ENCODE results near the gene YTHDC1.

The YTHDC1 gene

DNA sequence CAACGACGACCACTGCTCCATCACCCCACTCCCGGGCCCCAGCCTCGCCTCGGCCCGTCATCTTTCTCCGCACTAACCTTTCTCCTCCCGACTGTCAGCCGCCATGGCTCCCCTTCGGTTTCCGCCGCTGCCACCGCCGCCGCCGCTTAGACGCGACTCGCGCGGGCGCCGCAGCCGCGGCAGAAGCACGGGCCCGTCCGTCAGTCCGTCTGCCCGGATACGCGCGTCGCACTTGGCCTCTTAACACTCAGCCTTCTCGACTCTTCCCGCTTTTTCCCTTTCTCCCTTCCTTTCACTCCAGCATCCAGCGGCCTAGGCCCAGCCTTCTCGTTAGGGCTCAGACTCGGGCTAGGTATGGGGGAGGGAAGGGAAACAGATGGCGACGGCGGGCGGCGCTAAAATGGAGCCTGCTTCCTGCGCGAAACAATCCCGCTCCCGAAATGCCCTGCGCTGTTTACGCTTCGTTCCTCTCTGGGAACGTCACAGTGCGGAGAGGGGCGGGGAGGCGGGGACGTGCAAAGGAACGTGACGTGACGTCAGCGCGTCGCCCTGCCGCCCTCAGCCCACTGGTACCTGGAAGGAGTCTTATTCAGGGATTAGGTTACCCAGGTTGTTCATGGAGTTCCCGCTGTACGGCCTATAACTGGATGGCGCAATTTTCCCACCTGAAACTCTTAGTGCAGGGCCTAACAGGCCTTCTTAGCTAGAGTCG, at the start of gene YTHDC1:
Gene YTHDC1, minus strand, starts transcription at position 442 of the 712 bp plus-strand sequence. Its CDS starts 337 bp downstream, at position 105.
- peaks cover 12% of the 10 kb centered on the region; the same call in 1 of the 2 replicates for H4K20me1 ChIP-seq (ENCODE audit: insufficient read depth)
- H3K27ac ChIP-seq, result peak within 1 kb of the TSS; percentile 93
- peak within 1 kb of the TSS; percentile 92 for H3K4me3 ChIP-seq (IDR thresholded peaks at IDR 0.05; ENCODE audit: insufficient read depth, low read depth, low read length)
- TF ChIP-seq, protein P1, sequence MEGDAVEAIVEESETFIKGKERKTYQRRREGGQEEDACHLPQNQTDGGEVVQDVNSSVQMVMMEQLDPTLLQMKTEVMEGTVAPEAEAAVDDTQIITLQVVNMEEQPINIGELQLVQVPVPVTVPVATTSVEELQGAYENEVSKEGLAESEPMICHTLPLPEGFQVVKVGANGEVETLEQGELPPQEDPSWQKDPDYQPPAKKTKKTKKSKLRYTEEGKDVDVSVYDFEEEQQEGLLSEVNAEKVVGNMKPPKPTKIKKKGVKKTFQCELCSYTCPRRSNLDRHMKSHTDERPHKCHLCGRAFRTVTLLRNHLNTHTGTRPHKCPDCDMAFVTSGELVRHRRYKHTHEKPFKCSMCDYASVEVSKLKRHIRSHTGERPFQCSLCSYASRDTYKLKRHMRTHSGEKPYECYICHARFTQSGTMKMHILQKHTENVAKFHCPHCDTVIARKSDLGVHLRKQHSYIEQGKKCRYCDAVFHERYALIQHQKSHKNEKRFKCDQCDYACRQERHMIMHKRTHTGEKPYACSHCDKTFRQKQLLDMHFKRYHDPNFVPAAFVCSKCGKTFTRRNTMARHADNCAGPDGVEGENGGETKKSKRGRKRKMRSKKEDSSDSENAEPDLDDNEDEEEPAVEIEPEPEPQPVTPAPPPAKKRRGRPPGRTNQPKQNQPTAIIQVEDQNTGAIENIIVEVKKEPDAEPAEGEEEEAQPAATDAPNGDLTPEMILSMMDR (conservative IDR thresholded peaks at IDR 0.05; ENCODE audit: low read depth, low read length), result no peak
- no peaks in the 10 kb centered on the region for H3K27me3 ChIP-seq (ENCODE audit: insufficient read depth, low read depth)
- peaks cover 14% of the 10 kb centered on the region for H3K4me1 ChIP-seq (ENCODE audit: low read depth, poor library complexity, severe bottlenecking)
- H2AFZ ChIP-seq (ENCODE audit: low read depth), result peak within 1 kb of the TSS; percentile 53
- H3K36me3 ChIP-seq (ENCODE audit: insufficient read depth), result no peaks in the 10 kb centered on the region
- H3K9ac ChIP-seq, result peak within 1 kb of the TSS; percentile 97
- peaks cover 50% of the 10 kb centered on the region for H3K79me2 ChIP-seq (ENCODE audit: insufficient read depth, low read depth)
- H3K4me2 ChIP-seq, result peak within 1 kb of the TSS; percentile 76

DNA sequence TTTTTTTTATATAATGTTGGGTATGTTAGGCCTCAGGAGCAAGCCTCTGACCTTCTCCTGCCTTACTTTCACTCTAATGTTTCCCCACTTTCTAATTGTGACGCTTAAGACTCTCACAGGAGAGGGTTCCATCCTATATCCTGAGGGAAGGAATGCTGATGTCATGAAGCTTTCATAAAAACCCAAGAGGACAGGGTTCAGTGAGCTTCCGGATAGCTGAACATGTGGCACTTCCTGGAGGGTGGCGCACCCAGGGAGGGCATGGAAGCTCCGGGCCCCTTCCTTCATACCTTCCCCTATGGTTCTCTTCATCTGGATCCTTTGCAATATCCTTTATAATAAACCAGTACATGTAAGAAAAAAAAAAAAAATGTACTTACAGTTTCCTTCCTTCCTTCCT, 49.4 kb upstream of the YTHDC1 start:
- Histone ChIP-seq H3K27ac (no peak overlapping the region), H3K4me2 (no peak overlapping the region), H3K27me3 (ENCODE audit: insufficient read depth, low read depth) (no peaks in the 10 kb centered on the region), H2AFZ (ENCODE audit: low read depth) (no peak overlapping the region), H4K20me1 (ENCODE audit: insufficient read depth) (no peaks in the 10 kb centered on the region), H3K4me3 (IDR thresholded peaks at IDR 0.05; ENCODE audit: insufficient read depth, low read depth, low read length) (no peak overlapping the region), H3K79me2 (ENCODE audit: insufficient read depth, low read depth) (no peaks in the 10 kb centered on the region), H3K36me3 (ENCODE audit: insufficient read depth) (no peaks in the 10 kb centered on the region), H3K4me1 (ENCODE audit: low read depth, poor library complexity, severe bottlenecking) (no peaks in the 10 kb centered on the region), H3K9ac (no peak overlapping the region)
- TF ChIP-seq, protein P1 (conservative IDR thresholded peaks at IDR 0.05; ENCODE audit: low read depth, low read length), result no peak

DNA sequence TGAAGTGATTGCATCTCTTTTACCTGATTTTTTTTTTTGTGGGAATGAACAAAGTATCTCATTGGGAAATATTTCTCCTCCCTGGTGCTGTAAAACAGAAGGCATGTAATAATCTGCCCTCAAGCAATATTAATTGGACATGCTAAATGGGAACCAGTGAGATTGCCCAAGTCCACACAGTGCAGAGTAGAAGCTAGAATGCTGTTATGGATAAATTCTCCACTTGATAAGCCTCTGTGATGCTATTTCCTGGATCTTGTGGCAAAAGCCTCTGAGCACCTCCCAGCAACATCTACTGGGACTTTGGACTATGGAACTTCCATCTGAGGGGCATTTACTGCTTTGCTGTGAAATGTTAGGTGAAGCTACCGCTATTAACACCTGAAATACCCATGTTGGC, 46.9 kb upstream of the YTHDC1 start:
- Histone ChIP-seq H3K27me3 (ENCODE audit: insufficient read depth, low read depth) (no peaks in the 10 kb centered on the region), H3K27ac (no peak overlapping the region), H2AFZ (ENCODE audit: low read depth) (no peak overlapping the region), H3K4me2 (no peak overlapping the region), H3K36me3 (ENCODE audit: insufficient read depth) (no peaks in the 10 kb centered on the region), H4K20me1 (ENCODE audit: insufficient read depth) (no peaks in the 10 kb centered on the region), H3K9ac (no peak overlapping the region), H3K4me1 (ENCODE audit: low read depth, poor library complexity, severe bottlenecking) (no peaks in the 10 kb centered on the region), H3K79me2 (ENCODE audit: insufficient read depth, low read depth) (no peaks in the 10 kb centered on the region), H3K4me3 (IDR thresholded peaks at IDR 0.05; ENCODE audit: insufficient read depth, low read depth, low read length) (no peak overlapping the region)
- TF ChIP-seq, protein P1 (conservative IDR thresholded peaks at IDR 0.05; ENCODE audit: low read depth, low read length), result no peak

DNA sequence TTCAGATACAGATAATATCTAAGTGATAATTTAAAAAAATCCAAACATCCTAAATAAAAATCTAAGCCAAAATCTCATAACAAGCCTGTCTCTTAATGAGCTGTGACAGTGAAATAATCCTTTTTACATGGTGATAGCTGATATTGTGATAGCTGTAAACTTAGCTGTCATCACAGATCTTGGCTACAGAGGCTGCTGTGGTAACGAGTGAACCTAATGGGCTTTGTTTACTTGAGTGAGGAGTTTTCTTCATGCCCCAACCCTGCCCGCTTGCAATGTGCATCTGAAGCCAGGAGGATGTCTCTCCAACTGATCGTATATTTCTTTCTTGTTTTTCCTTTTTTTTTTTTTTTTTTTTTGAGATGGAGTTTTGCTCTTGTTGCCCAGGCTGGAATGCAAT, 41.5 kb upstream of the YTHDC1 start:
- H3K4me3 ChIP-seq (IDR thresholded peaks at IDR 0.05; ENCODE audit: insufficient read depth, low read depth, low read length), result no peak overlapping the region

More for the DNA sequence above, 41.5 kb upstream of the YTHDC1 start:
- no peaks in the 10 kb centered on the region for H3K4me1 ChIP-seq (ENCODE audit: low read depth, poor library complexity, severe bottlenecking)
- H3K79me2 ChIP-seq (ENCODE audit: insufficient read depth, low read depth), result no peaks in the 10 kb centered on the region
- H2AFZ ChIP-seq (ENCODE audit: low read depth), result no peak overlapping the region
- no peak overlapping the region for H3K27ac ChIP-seq
- no peaks in the 10 kb centered on the region for H3K36me3 ChIP-seq (ENCODE audit: insufficient read depth)
- no peak overlapping the region for H3K9ac ChIP-seq
- no peak overlapping the region for H3K4me2 ChIP-seq
- no peaks in the 10 kb centered on the region for H3K27me3 ChIP-seq (ENCODE audit: insufficient read depth, low read depth)
- no peaks in the 10 kb centered on the region for H4K20me1 ChIP-seq (ENCODE audit: insufficient read depth)
- TF ChIP-seq, protein P1 (conservative IDR thresholded peaks at IDR 0.05; ENCODE audit: low read depth, low read length), result no peak

All from KMS-11 (cell line).